GM12878 (cell line): ENCODE results near the gene MKRN1. TPM values are rescaled to one million over a fixed set of nuclear protein-coding genes. Genes with fewer than 3 reads are reported as not detected.

Experiments
- ATAC-seq: fragments of 200-7000 bp; cut with Tn5 transposase; 3 replicates; pipeline ENCODE4 v1.9.1; 2020; ENCODE audit warnings: mild to moderate bottlenecking, moderate library complexity
- BruUV-seq: library from RNA; stranded (reverse); fragments of 400-500 nt; replicated peaks from 2 replicates; lab custom pipeline; 2021; lab: Mats Ljungman, UMichigan
- CTCF ChIA-PET: fragments of 300-600 bp; sonication (Branson Sonifier 250); formaldehyde crosslinking; extraction: SDS; loops from one replicate; lab custom pipeline; 2021; ENCODE audit warnings: inconsistent platforms; lab: Yijun Ruan, JAX
- POLR2A ChIA-PET: fragments of 350-600 bp; formaldehyde crosslinking; extraction: SDS; loops from one replicate; lab custom pipeline; 2021; ENCODE audit warnings: inconsistent platforms; lab: Charles Lee
- RAD21 ChIA-PET: fragments of 300-600 bp; sonication (Branson Sonifier 250); formaldehyde crosslinking; loops from one replicate; lab custom pipeline; 2023; ENCODE audit warnings: antibody characterized with exemption; ENCODE audit not compliant: unreplicated experiment; lab: Charles Lee
- SMC1A ChIA-PET: fragments of 300-600 bp; sonication (Branson Sonifier 250); formaldehyde crosslinking; loops from one replicate; lab custom pipeline; 2023; ENCODE audit not compliant: unreplicated experiment, uncharacterized antibody; lab: Charles Lee
- DNase-seq: peaks from one replicate; pipeline ENCODE4 v3.0.0-alpha.2; 2011; ENCODE audit warnings: low read depth, low spot score
- FAIRE-seq: peaks from 3 replicates; lab custom pipeline; 2011; peaks lifted over from hg19 to GRCh38; lab: Jason Lieb, UNC
- H2AFZ ChIP-seq: 2 replicates; pipeline ENCODE4 v1.6.0; 2011; ENCODE audit warnings: low read depth, low read length, control low read depth; ENCODE audit not compliant: control insufficient read depth
- H3K27ac ChIP-seq: 2 replicates; pipeline ENCODE4 v1.5.1; 2011; ENCODE audit warnings: control low read depth; ENCODE audit not compliant: control insufficient read depth, insufficient read depth
- H3K27me3 ChIP-seq, 2 experiments: replicated peaks in 1 of 2; 2 replicates each; pipeline versions ENCODE4 v1.6.0 to v1.6.1; 2011; ENCODE audit warnings: low read length in 1 of 2; ENCODE audit not compliant: control insufficient read depth in 2 of 2, insufficient read depth in 2 of 2
- H3K36me3 ChIP-seq, 2 experiments: 2 replicates each; pipeline ENCODE4 v1.5.1; 2011; ENCODE audit warnings: low read length in 1 of 2; ENCODE audit not compliant: control insufficient read depth in 2 of 2, insufficient read depth in 2 of 2
- H3K4me1 ChIP-seq: 2 replicates; pipeline ENCODE4 v1.6.1; 2011; ENCODE audit warnings: mild to moderate bottlenecking, low read length, moderate library complexity, mixed read lengths; ENCODE audit not compliant: control insufficient read depth, insufficient read depth
- H3K4me2 ChIP-seq: 2 replicates; pipeline ENCODE4 v1.6.0; 2011; ENCODE audit warnings: control low read depth; ENCODE audit not compliant: control insufficient read depth, insufficient read depth
- H3K4me3 ChIP-seq: fragments of 200-600 bp; sonication (generic); 2 replicates; pipeline ENCODE4 v1.5.1; 2016
- H3K79me2 ChIP-seq: 2 replicates; pipeline ENCODE4 v1.6.0; 2011; ENCODE audit warnings: low read length; ENCODE audit not compliant: control insufficient read depth, insufficient read depth
- H3K9ac ChIP-seq: 2 replicates; pipeline ENCODE4 v1.8.0; 2011; ENCODE audit warnings: low read length, control low read depth, mixed read lengths; ENCODE audit not compliant: control insufficient read depth, insufficient read depth
- H3K9me3 ChIP-seq: replicated peaks from 3 replicates; pipeline ENCODE4 v1.5.1; 2011; ENCODE audit warnings: mild to moderate bottlenecking, low read length; ENCODE audit not compliant: control insufficient read depth, insufficient read depth
- H4K20me1 ChIP-seq: 2 replicates; pipeline ENCODE4 v1.6.0; 2011; ENCODE audit not compliant: control insufficient read depth, insufficient read depth
- FOXM1 ChIP-seq: IDR thresholded peaks from 2 replicates; pipeline ENCODE4 v1.6.1; 2012; ENCODE audit warnings: low read depth, mild to moderate bottlenecking, inconsistent platforms, low read length, moderate library complexity
- MEF2A ChIP-seq: IDR thresholded peaks from 2 replicates; pipeline ENCODE4 v1.6.1; 2011; ENCODE audit warnings: low read depth, mild to moderate bottlenecking, low read length, moderate library complexity; ENCODE audit not compliant: insufficient read depth
- MTA3 ChIP-seq: IDR thresholded peaks from 2 replicates; pipeline ENCODE4 v1.6.1; 2012; ENCODE audit warnings: low read length, inconsistent platforms, borderline replicate concordance
- ZBED1 ChIP-seq: IDR thresholded peaks from 2 replicates; pipeline ENCODE4 v1.6.1; 2016; ENCODE audit warnings: borderline replicate concordance
- WGBS: methylation state at CpG from one replicate; pipeline ENCODE4 v1.1.6; 2016; ENCODE audit warnings: low lambda C conversion rate; ENCODE audit not compliant: insufficient replicate concordance, insufficient coverage; ENCODE audit errors: missing lambda C conversion rate; 5-methylcytosine and 5-hydroxymethylcytosine counted together
- in situ Hi-C: fragments of 300-500 bp; cut with MboI; formaldehyde crosslinking; loops from 9 replicates; pipeline ENCODE4 v1.14.3; 2018; ENCODE audit warnings: mixed read lengths
- intact Hi-C: fragments of 100-400 bp; cut with micrococcal nuclease; formaldehyde crosslinking; loops from one replicate; pipeline ENCODE4 v1.14.2; 2022; ENCODE audit not compliant: unreplicated experiment
- polyA plus RNA-seq, 11 experiments: library from polyadenylated mRNA; depleted of rRNA in 4 of 11; unstranded in 6 of 11; stranded (reverse) in 5 of 11; fragments of >200 nt; fragmentation: Nextera tagmentation in 4 of 11; fragmentation: Illumina TruSeq in 1 of 11; extraction: Ambion mirVana in 4 of 11; extraction: Trizol in 1 of 11; gene quantifications; 1 replicate in 1 of 11; 2 replicates in 10 of 11; pipeline versions ENCODE4 v1.2.1 to v1.2.3, GENCODE V29; 2011 to 2016; ENCODE audit warnings: inconsistent platforms in 2 of 11, missing spikeins in 2 of 11, low read depth in 1 of 11
- total RNA-seq, 4 experiments: library from RNA; depleted of rRNA in 3 of 4; stranded (reverse); fragments of >200 nt in 3 of 4; fragmentation: Illumina TruSeq in 1 of 4; extraction: Trizol in 1 of 4; gene quantifications; 2 replicates each; pipeline versions ENCODE4 v1.2.1 to v1.2.3, GENCODE V29; 2013 to 2021
- TF ChIP-seq, protein P1 (sequence below): fragments of 450-650 bp; IDR thresholded peaks from 2 replicates; pipeline ENCODE4 v1.6.1; 2017; ENCODE audit warnings: mild to moderate bottlenecking, low read depth, inconsistent platforms; ENCODE audit not compliant: poor library complexity, severe bottlenecking

Gene MKRN1
- total and polyA plus RNA-seq, 10 of the 15 experiments (the other 5 are each of a cell fraction or from before 2014, with no cell fraction given), result 19.1 to 61.3 (median 50.6) TPM

- Histone ChIP-seq H3K27ac (no peak overlapping the region), H3K9me3 (no peaks in the 10 kb centered on the region), H2AFZ (no peak overlapping the region), H3K4me3 (no peak overlapping the region), H3K79me2 (no peaks in the 10 kb centered on the region), H3K36me3 (no peaks in the 10 kb centered on the region), H3K4me1 (no peaks in the 10 kb centered on the region), H4K20me1 (no peaks in the 10 kb centered on the region), H3K27me3 (no peaks in the 10 kb centered on the region), H3K4me2 (no peak overlapping the region), H3K9ac (no peak overlapping the region)
- intact Hi-C loops (no loop called here), in situ Hi-C loops (no loop called here)
- ATAC-seq (no peak), DNase-seq (no peak), FAIRE-seq (no peak)
- SMC1A ChIA-PET, result interaction anchor here (1.3 kb wide), 1 partner anchor 8 kb away, joined by 5 read pairs; no protein-coding TSS in a partner anchor
- CTCF ChIA-PET, result no interaction called here
- WGBS, result 56% methylated on average over 2 of the region's 2 CpGs
- RAD21 ChIA-PET, result no interaction called here
- no TSS peak for BruUV-seq
- POLR2A ChIA-PET, result interaction anchor here (0.7 kb wide), 1 partner anchor 39 kb away, joined by 4 read pairs; no protein-coding TSS in a partner anchor
- TF ChIP-seq MEF2A (no peak), MTA3 (no peak), FOXM1 (no peak), ZBED1 (no peak)
- TF ChIP-seq, protein P1, sequence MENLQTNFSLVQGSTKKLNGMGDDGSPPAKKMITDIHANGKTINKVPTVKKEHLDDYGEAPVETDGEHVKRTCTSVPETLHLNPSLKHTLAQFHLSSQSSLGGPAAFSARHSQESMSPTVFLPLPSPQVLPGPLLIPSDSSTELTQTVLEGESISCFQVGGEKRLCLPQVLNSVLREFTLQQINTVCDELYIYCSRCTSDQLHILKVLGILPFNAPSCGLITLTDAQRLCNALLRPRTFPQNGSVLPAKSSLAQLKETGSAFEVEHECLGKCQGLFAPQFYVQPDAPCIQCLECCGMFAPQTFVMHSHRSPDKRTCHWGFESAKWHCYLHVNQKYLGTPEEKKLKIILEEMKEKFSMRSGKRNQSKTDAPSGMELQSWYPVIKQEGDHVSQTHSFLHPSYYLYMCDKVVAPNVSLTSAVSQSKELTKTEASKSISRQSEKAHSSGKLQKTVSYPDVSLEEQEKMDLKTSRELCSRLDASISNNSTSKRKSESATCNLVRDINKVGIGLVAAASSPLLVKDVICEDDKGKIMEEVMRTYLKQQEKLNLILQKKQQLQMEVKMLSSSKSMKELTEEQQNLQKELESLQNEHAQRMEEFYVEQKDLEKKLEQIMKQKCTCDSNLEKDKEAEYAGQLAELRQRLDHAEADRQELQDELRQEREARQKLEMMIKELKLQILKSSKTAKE, result no peak
Observed at GRCh38 chr7:140441519-140441918, 37.8 kb downstream of the MKRN1 start.
